WERI-Rb-1 (cell line): ENCODE measurements around the gene ACACA.

ENCODE experiments used
- DNase-seq: peaks from one replicate; pipeline ENCODE4 v3.0.0-alpha.2; 2020
- H3K27ac ChIP-seq: fragments of 250-450 bp; sonication (Bioruptor Pico); 2 replicates; pipeline ENCODE4 v1.5.1; 2020; ENCODE audit warnings: mild to moderate bottlenecking, moderate library complexity
- H3K27me3 ChIP-seq: fragments of 250-450 bp; sonication (Bioruptor Pico); 2 replicates; pipeline ENCODE4 v1.5.1; 2021; ENCODE audit warnings: mild to moderate bottlenecking, low read depth, moderate library complexity; ENCODE audit not compliant: insufficient read depth, severe bottlenecking
- H3K36me3 ChIP-seq: fragments of 250-450 bp; sonication (Bioruptor Pico); 2 replicates; pipeline ENCODE4 v1.5.1; 2020; ENCODE audit warnings: mild to moderate bottlenecking, moderate library complexity
- H3K4me3 ChIP-seq: 2 replicates; pipeline ENCODE4 v1.5.1; 2011; ENCODE audit warnings: low read depth, mild to moderate bottlenecking, control low read depth, low read length
- H3K9me3 ChIP-seq: fragments of 250-450 bp; sonication (Bioruptor Pico); 2 replicates; pipeline ENCODE4 v1.5.1; 2021; ENCODE audit warnings: mild to moderate bottlenecking, moderate library complexity; ENCODE audit not compliant: severe bottlenecking
- TF ChIP-seq, protein P1 (sequence below): IDR thresholded peaks from 2 replicates; pipeline ENCODE4 v1.5.1; 2011; ENCODE audit warnings: low read depth, mild to moderate bottlenecking, control low read depth, inconsistent platforms, low read length

ACACA gene

DNA sequence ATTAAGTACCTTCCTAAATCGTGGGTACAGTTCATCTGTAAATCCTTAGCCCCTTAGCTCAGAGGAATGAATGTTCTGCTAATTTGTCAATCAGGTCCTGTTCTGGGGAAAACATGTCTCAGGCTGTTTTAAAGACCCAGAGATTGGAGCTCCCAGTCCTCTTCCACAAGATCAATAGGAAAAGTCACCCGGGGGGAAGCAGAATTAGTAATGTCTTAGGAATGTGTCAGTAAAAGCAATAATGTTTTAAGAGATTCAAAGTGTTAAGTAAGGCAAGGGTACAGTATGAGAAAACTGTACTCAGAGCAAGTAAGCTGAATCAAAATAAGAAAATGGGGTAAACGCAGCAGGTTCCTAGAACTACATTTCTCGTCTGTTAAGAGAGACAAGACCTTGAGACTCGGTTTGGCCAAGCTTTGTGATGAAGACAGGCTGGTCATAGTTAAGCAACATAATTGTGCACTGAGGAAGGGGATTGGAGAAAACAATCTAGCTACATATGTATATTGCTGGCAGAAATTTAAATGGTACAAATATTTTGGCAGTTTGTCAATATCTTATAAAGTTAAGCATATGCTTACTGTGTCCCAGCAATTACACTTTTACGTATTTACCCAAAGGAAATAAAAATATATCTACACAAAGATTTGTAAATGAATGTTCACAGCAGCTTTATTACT is 223.7 kb downstream of the ACACA start:
- no peak overlapping the region for H3K27ac ChIP-seq
- H3K9me3 ChIP-seq: no peaks in the 10 kb centered on the region
- H3K27me3 ChIP-seq: no peaks in the 10 kb centered on the region
- H3K36me3 ChIP-seq: peaks cover 53% of the 10 kb centered on the region
- H3K4me3 ChIP-seq: no peak overlapping the region
- TF ChIP-seq, protein P1, sequence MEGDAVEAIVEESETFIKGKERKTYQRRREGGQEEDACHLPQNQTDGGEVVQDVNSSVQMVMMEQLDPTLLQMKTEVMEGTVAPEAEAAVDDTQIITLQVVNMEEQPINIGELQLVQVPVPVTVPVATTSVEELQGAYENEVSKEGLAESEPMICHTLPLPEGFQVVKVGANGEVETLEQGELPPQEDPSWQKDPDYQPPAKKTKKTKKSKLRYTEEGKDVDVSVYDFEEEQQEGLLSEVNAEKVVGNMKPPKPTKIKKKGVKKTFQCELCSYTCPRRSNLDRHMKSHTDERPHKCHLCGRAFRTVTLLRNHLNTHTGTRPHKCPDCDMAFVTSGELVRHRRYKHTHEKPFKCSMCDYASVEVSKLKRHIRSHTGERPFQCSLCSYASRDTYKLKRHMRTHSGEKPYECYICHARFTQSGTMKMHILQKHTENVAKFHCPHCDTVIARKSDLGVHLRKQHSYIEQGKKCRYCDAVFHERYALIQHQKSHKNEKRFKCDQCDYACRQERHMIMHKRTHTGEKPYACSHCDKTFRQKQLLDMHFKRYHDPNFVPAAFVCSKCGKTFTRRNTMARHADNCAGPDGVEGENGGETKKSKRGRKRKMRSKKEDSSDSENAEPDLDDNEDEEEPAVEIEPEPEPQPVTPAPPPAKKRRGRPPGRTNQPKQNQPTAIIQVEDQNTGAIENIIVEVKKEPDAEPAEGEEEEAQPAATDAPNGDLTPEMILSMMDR: no peak
- no peak for DNase-seq

DNA sequence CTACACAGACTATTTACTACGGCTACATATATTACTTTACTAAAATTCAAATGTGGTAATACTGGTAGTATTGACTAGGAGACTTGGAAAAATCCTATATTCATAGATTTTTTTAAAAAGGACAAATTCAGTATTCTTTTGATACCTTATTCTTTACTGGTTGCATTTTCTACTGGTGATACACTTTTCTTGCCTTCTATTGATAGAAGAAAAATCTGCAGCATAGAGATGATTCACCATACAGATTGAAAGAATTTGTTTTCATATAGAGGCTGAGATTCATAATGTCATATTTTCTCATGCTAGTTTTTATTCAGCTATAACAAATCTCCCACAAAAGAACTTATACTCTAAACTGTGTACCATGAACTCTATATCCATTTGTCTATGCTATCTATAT is 226.3 kb downstream of the ACACA start:
- no peaks in the 10 kb centered on the region for H3K9me3 ChIP-seq
- no peak for DNase-seq
- H3K27me3 ChIP-seq: no peaks in the 10 kb centered on the region
- peaks cover 51% of the 10 kb centered on the region for H3K36me3 ChIP-seq
- no peak overlapping the region for H3K27ac ChIP-seq
- no peak overlapping the region for H3K4me3 ChIP-seq
- TF ChIP-seq, protein P1: no peak

DNA sequence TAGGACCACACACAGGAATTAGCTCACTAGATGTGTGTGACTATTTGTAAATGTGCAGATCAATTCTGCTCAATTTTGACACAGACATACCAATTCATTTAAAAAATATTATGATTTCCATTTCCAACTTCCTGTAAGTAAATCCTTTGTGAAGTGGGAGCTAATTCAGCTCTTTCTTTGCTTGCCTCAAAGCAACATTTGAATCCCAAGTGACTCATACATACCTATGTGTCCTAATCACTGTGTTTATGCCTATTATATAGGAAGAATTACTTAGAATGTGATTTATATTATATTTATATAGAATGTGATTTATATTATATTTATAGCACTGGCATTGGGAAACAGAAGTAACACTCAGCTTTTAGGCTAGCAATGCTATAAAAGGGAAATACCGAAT is 226.7 kb downstream of the ACACA start:
- Histone ChIP-seq H3K27ac (no peak overlapping the region), H3K36me3 (peaks cover 54% of the 10 kb centered on the region), H3K9me3 (no peaks in the 10 kb centered on the region), H3K27me3 (no peaks in the 10 kb centered on the region), H3K4me3 (no peak overlapping the region)
- TF ChIP-seq, protein P1: no peak
- DNase-seq: no peak

DNA sequence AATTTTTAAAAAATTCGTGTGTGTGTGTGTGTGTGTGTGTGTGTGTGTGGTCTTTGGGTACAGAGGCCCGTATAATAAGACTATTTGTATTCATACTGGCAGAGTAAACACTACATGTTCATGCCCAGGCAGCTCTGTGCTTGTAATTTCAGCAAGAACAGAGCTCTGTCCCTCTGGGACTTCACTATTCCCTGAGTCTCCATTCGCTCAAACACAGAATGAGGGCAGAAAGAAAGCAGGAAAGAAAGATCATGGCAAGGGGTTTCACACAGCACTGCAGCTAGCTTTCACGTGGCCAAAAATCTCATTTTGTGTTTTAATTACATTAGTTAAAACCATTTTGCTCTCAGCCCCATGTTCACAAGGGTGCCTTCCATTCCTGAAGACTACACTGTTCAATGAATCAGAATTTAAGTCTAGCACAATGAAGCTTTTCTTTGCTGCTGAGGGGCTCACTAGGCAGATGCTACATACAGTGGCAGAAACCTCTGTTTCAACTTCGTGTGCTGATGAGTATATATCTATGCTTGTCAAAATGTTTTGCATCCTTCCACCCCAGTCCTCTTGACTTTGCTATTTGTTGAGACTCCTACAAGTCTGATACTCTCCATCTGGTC is 229.3 kb downstream of the ACACA start:
- Histone ChIP-seq H3K36me3 (peaks cover 54% of the 10 kb centered on the region), H3K27ac (no peak overlapping the region), H3K27me3 (no peaks in the 10 kb centered on the region), H3K9me3 (no peaks in the 10 kb centered on the region), H3K4me3 (no peak overlapping the region)
- no peak for DNase-seq
- TF ChIP-seq, protein P1: no peak

DNA sequence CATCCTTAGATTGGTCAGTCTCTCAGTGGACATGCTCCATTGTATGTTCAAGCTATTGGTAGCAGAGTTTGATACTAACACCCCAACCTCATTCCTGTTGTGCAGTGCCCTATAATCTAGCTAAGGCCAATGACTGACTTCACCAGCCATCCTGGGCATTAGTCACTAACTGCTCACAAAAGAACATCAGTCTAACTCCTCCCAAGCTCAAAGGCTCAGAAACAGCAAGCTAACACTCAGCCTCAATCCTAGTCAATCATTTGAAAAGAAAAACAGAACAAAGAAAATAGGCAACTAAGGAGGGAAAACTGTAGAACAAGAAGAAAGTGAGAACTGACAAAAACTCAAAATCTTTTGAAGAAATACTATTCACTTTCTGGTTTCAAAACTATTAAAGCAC is 229.9 kb downstream of the ACACA start:
- no peak overlapping the region for H3K27ac ChIP-seq
- TF ChIP-seq, protein P1: no peak
- peaks cover 54% of the 10 kb centered on the region for H3K36me3 ChIP-seq
- DNase-seq: no peak
- H3K9me3 ChIP-seq: no peaks in the 10 kb centered on the region
- H3K4me3 ChIP-seq: no peak overlapping the region
- no peaks in the 10 kb centered on the region for H3K27me3 ChIP-seq
